ENCODE results near the gene SLC9A9. TPM values are rescaled to one million over a fixed set of nuclear protein-coding genes. Genes with fewer than 3 reads are reported as not detected.

Gene SLC9A9
- total RNA-seq, 4 donors from 2014 or later = 7.8 to 19.6 (median 13.4) TPM

DNA sequence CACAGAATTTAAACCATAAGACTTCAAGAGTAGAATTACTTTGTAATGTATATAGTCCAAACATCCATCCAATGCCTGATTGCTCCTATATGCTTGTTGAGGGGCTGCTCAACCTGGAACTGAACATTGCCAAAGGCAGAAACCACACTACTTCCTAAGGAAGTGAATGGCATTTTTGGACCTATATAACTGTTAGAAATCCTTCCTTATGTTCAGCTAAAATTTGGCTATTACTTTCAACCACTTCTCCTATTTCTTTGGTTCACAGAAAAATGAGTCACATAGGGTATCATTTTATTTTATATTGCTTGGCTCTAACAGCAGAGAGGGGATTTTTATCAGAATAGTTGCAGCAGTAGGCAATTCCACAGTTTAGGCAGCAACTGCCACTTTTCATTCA lies 342.1 kb downstream of the SLC9A9 start:
- no peak for DNase-seq
- TF ChIP-seq POLR2A (IDR thresholded peaks at IDR 0.05) = no peak
- TF ChIP-seq CTCF (IDR thresholded peaks at IDR 0.05) = no peak
- Histone ChIP-seq H3K27me3 (no peaks in the 10 kb centered on the region), H3K9me3 (no peaks in the 10 kb centered on the region), H3K4me1 (peaks cover 7 to 14% of the 10 kb centered on the region in 2 donors), H3K4me3 (replicated peaks in 1 of 3) (no peak overlapping the region), H3K27ac (no peak overlapping the region), H3K36me3 (no peaks in the 10 kb centered on the region)
- intact Hi-C loops (cut with DNase I) = no loop called here

DNA sequence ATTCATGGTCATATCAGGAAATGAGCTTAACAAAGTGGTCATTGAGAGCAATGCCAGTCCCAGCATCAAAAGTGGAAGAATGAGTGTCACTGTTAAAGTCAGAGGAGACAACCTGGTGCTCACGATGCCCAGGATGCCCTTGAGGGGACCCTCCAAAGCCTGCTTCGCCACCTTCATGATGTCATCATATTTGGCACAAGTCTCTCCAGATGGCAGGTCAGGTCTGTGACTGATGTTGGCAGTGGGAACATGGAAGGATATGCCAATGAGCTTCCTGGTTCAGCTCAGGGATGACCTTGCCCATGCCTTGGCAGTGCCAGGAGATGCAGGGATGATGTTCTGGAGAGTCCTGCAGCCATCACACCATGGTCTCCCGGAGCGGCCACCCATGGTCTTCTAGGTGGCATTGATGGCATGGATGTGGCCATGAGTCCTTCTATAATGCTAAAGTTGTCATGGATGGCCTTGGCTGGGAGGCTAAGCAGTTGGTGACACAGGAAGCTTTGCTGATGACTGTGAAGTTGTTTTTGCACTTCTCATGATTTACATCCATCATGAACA lies 344.9 kb downstream of the SLC9A9 start:
- 90 to 96% methylated on average over 2 of the region's 4 CpGs for WGBS, 2 donors
- intact Hi-C loops (cut with DNase I) = no loop called here
- peaks cover 7 to 9% of the 10 kb centered on the region in 2 donors for H3K4me1 ChIP-seq
- H3K4me3 ChIP-seq (replicated peaks in 1 of 3) = no peak overlapping the region
- no peaks in the 10 kb centered on the region for H3K36me3 ChIP-seq
- DNase-seq = no peak
- H3K27me3 ChIP-seq = no peaks in the 10 kb centered on the region
- H3K9me3 ChIP-seq = no peaks in the 10 kb centered on the region
- no peak overlapping the region for H3K27ac ChIP-seq
- no peak for TF ChIP-seq POLR2A (IDR thresholded peaks at IDR 0.05)
- no peak for TF ChIP-seq CTCF (IDR thresholded peaks at IDR 0.05)

DNA sequence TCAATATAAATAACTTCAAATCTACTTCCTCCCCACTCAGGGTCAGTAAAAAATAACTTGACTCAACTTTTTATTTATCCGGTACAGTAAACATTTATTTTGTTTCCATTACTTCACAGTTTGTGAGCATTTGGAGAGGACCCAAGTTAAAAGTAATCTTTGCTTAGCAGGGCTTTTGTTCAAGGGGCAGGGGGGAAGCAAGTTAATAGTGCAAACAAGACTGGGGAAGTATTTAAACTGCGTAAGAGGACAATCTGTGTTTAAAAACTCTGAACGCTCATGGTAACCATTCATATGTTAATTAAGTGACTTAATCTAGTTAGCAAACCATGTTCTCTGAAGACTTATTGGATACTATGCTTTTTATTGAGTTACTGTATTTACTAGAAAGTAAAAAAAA lies 346.2 kb downstream of the SLC9A9 start:
- TF ChIP-seq POLR2A (IDR thresholded peaks at IDR 0.05) (no peak), CTCF (IDR thresholded peaks at IDR 0.05) (no peak)
- no peak for DNase-seq
- intact Hi-C loops (cut with DNase I) = no loop called here
- H3K9me3 ChIP-seq = no peaks in the 10 kb centered on the region
- H3K27ac ChIP-seq = no peak overlapping the region
- H3K27me3 ChIP-seq = no peaks in the 10 kb centered on the region
- WGBS, 2 donors = 56 to 62% methylated on average over 3 of the region's 3 CpGs
- no peaks in the 10 kb centered on the region for H3K36me3 ChIP-seq
- no peak overlapping the region for H3K4me3 ChIP-seq (replicated peaks in 1 of 3)
- H3K4me1 ChIP-seq = no peaks in the 10 kb centered on the region

- 94 to 95% methylated on average over 3 of the region's 3 CpGs for WGBS, 2 donors
- Histone ChIP-seq H3K4me3 (replicated peaks in 1 of 3) (no peak overlapping the region), H3K27ac (no peak overlapping the region), H3K9me3 (no peaks in the 10 kb centered on the region), H3K36me3 (no peaks in the 10 kb centered on the region), H3K27me3 (no peaks in the 10 kb centered on the region), H3K4me1 (no peaks in the 10 kb centered on the region)
- DNase-seq = no peak
- intact Hi-C loops (cut with DNase I) = no loop called here
- TF ChIP-seq CTCF (IDR thresholded peaks at IDR 0.05) = no peak
- no peak for TF ChIP-seq POLR2A (IDR thresholded peaks at IDR 0.05)
Measured at GRCh38 chr3:143497382-143497781, 350.9 kb downstream of the SLC9A9 start.

- Histone ChIP-seq H3K9me3 (no peaks in the 10 kb centered on the region), H3K4me3 (replicated peaks in 1 of 3) (no peak overlapping the region), H3K27ac (no peak overlapping the region), H3K4me1 (no peaks in the 10 kb centered on the region), H3K27me3 (no peaks in the 10 kb centered on the region), H3K36me3 (no peaks in the 10 kb centered on the region)
- TF ChIP-seq POLR2A (IDR thresholded peaks at IDR 0.05) (no peak), CTCF (IDR thresholded peaks at IDR 0.05) (no peak)
- WGBS, 2 donors = 67 to 72% methylated on average over 1 of the region's 1 CpG
- intact Hi-C loops (cut with DNase I) = no loop called here
- no peak for DNase-seq
Measured at GRCh38 chr3:143496191-143496590, 352.1 kb downstream of the SLC9A9 start.

Measured in thyroid gland (tissue), 4 donors.